Stimulated activated CD8-positive, alpha-beta memory T cell treated with anti-CD3 and anti-CD28 coated beads, Interleukin-7, amount 100 ng/mL, for 4 hours (primary cell): ENCODE data around the gene MRPL14.

Source experiments
- DNase-seq, 2 donors: peaks; one replicate each; pipeline ENCODE4 v3.0.0-alpha.2; 2020; ENCODE audit warnings: low read depth in 2 of 2

MRPL14 gene

DNA sequence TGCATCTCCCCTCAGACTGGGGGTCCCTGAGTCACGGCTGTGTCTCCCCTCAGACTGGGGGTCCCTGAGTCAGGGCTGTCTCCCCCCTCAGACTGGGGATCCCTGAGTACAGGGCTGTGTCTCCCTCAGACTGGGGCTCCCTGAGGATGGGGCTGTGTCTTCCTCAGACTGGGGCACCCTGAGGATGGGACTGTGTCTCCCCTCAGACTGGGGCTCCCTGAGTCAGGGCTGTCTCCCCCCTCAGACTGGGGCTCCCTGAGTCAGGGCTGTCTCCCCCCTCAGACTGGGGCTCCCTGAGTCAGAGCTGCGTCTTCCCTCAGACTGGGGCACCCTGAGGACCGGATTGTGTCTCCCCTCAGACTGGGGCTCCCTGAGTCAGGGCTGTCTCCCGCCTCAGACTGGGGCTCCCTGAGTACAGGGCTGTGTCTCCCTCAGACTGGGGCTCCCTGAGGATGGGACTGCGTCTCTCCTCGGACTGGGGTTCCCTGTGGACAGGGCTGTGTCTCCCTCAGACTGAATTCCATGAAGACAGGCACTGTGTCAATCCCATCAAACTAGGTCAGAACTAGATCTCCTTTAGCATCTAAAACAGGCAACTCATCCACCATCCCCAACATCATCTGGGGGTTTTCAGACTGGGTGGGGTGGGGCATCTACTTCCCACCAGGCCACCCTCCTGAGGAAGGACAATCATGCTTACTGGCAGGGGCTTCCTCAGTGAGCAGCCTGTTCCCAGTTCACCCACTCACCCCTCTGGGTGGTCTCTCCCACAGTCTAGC lies 60.7 kb downstream of the MRPL14 start:
- no peak for DNase-seq

DNA sequence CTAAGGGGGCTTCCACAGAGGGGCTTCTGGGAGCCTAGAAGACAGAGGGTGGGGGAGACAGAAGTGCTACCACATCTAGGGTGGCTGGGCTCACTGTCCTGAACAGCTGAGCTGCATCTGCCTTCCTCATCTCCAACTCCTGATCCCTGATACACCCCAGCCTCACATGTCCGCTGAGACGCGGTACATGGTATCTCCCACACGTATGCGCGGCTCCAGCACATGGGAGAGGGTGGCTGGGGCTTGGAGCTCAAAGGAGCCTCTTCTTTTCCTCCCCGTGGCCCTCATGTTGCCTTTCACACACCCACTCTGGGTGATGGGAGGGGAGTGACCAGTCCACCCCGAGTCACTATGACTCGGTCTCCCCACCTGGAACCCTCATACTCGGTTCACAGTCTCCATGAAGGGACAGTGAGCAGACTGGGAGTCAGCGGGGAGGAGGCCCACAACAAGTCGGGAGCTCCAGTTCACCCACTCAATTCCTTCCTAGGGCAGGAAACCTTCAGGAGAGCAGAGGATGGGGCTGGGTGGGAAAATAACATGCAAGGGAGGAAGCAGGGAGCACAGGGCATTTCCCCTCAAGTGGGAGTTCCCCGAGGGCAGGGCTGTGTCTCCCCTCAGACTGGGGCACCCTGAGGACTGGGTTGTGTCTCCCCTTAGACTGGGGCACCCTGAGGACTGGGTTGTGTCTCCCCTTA lies 61.7 kb downstream of the MRPL14 start:
- DNase-seq = no peak

DNA sequence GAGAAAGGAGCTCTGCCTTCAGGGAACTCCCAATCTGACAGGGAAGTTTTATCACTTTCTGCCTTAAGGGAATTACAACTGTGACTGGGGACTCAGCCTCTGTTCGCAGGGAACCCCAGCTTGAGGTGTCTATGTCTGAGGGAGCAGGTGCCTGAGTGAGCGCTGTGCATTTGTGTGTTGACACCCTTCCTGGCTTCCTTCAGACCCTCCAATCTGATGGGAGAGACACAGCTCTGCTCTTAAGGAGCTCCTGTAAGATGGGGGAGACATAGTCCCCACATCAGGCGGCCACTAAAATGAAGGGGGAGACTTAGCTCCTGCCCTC lies 62.3 kb downstream of the MRPL14 start:
- no peak for DNase-seq

DNA sequence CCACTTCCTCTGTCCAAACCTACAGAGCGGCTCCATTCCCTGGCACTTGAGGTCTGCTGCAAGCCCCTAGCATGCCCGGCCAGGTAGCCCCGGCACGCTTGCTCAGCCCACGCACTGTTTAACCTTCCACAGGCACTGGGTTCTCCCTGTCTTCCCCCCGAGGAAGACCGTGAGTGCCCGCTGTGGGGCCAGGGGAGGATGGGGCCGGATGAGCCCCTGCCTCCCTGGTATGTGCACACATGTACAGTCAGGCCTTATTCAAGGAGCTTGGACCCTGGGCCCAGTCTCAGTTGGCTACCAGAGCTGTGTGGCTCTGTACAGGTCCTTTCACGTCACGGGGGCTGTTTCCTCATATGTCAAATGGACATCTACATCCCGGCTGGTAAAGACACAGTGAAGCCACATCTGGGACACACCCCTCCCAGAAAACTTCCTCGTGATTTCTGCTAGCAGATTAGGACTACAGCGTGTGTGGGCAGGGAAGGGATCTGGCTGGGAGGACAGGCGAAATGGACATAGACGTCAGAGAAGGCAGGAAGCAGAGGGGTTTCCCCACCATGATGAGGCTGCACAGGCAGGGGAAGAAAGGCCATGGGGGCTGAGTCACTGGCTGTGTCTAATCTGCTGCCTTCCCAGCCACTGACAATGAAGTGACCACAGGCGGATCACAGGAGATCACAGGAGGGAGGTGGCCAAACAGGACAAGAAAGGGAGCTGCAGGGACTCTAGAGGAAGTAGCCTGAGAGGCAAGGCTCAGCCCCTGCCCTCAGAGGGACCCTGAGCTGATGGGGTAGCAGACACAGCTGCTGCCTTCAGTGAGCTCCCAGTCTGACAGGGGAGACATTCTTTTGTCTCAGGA lies 62.9 kb downstream of the MRPL14 start:
- DNase-seq = no peak

DNA sequence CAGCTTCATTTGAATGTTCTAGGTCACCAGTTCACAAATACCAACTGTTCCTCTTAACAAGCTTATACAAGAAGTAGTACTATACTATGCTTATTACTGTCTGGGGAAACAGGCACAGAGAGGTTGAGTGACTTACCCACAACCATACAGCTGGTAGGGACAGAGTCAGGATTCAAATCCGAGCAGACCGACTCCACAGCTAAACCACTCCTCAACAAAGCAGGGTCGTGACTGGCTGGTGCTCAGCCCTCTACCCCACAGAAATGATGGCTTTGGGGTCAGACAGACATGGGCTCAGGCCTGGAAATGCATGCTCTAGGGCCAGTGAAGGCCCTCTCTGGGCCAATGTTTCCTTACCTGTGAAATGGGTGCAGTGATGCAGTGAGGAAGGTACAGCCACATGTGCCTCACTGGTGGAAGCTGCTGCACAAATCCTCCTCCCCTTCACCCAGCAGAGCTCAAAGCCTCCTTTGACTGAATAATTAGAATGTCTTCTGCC lies 63.6 kb downstream of the MRPL14 start:
- DNase-seq = no peak
